Ishikawa (cell line): ENCODE results near the gene CDYL2.

ENCODE experiments used
- CEBPB ChIP-seq: IDR thresholded peaks from 2 replicates; pipeline ENCODE4 v1.6.1; 2012
- CREB1 ChIP-seq: IDR thresholded peaks from 2 replicates; pipeline ENCODE4 v1.6.1; 2012; ENCODE audit warnings: low read depth
- EGR1 ChIP-seq: IDR thresholded peaks from 2 replicates; pipeline ENCODE4 v1.6.1; 2012
- EP300 ChIP-seq: IDR thresholded peaks from 2 replicates; pipeline ENCODE4 v1.6.1; 2012; ENCODE audit warnings: borderline replicate concordance
- FOXM1 ChIP-seq: IDR thresholded peaks from 2 replicates; pipeline ENCODE4 v1.6.1; 2012; ENCODE audit warnings: low read depth, borderline replicate concordance
- NFIC ChIP-seq: IDR thresholded peaks from 2 replicates; pipeline ENCODE4 v1.6.1; 2012
- RAD21 ChIP-seq: IDR thresholded peaks from 2 replicates; pipeline ENCODE4 v1.6.1; 2012; ENCODE audit warnings: low read depth
- TAF1 ChIP-seq: IDR thresholded peaks from 2 replicates; pipeline ENCODE4 v1.6.1; 2012; ENCODE audit warnings: low read depth, mild to moderate bottlenecking
- TCF12 ChIP-seq: IDR thresholded peaks from 2 replicates; pipeline ENCODE4 v1.6.1; 2012; ENCODE audit warnings: low read depth
- TEAD4 ChIP-seq: IDR thresholded peaks from 2 replicates; pipeline ENCODE4 v1.6.1; 2012
- YY1 ChIP-seq: IDR thresholded peaks from 2 replicates; pipeline ENCODE4 v1.6.1; 2012; ENCODE audit warnings: low read depth
- ZBTB7A ChIP-seq: IDR thresholded peaks from 2 replicates; pipeline ENCODE4 v1.6.1; 2012; ENCODE audit warnings: low read depth
- TF ChIP-seq, protein P1 (sequence below): IDR thresholded peaks from 2 replicates; pipeline ENCODE4 v1.6.1; 2012
- TF ChIP-seq, protein P2 (sequence below): IDR thresholded peaks from 2 replicates; pipeline ENCODE4 v1.6.1; 2012; ENCODE audit warnings: low read depth, mild to moderate bottlenecking
- TF ChIP-seq, protein P3 (sequence below): IDR thresholded peaks from 2 replicates; pipeline ENCODE4 v1.6.1; 2012

Gene CDYL2

DNA sequence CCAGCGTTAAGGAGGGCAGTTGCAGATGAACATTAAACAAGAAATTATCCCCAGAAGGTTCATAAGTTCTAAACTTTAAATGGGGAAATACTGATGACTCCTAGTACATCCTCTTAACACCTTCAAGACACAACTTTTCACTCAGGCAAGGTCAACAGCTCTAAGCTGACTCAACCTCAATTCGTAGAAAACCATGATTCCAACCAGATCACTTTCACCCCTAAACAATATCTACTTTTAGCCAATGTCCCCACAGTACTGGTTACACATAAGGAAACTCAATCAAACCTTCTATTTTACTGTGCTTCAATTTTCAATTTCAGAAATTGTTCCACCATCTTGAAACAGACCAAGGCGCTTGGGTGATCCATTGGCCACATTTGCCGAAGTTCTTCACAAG, 2.3 kb downstream of the CDYL2 start:
- TF ChIP-seq YY1 (no peak), FOXM1 (no peak), EGR1 (no peak), ZBTB7A (no peak), EP300 (no peak), TEAD4 (no peak), CEBPB (no peak), TCF12 (no peak)
- TF ChIP-seq, protein P1, sequence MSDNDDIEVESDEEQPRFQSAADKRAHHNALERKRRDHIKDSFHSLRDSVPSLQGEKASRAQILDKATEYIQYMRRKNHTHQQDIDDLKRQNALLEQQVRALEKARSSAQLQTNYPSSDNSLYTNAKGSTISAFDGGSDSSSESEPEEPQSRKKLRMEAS = no peak
- TF ChIP-seq, protein P2, sequence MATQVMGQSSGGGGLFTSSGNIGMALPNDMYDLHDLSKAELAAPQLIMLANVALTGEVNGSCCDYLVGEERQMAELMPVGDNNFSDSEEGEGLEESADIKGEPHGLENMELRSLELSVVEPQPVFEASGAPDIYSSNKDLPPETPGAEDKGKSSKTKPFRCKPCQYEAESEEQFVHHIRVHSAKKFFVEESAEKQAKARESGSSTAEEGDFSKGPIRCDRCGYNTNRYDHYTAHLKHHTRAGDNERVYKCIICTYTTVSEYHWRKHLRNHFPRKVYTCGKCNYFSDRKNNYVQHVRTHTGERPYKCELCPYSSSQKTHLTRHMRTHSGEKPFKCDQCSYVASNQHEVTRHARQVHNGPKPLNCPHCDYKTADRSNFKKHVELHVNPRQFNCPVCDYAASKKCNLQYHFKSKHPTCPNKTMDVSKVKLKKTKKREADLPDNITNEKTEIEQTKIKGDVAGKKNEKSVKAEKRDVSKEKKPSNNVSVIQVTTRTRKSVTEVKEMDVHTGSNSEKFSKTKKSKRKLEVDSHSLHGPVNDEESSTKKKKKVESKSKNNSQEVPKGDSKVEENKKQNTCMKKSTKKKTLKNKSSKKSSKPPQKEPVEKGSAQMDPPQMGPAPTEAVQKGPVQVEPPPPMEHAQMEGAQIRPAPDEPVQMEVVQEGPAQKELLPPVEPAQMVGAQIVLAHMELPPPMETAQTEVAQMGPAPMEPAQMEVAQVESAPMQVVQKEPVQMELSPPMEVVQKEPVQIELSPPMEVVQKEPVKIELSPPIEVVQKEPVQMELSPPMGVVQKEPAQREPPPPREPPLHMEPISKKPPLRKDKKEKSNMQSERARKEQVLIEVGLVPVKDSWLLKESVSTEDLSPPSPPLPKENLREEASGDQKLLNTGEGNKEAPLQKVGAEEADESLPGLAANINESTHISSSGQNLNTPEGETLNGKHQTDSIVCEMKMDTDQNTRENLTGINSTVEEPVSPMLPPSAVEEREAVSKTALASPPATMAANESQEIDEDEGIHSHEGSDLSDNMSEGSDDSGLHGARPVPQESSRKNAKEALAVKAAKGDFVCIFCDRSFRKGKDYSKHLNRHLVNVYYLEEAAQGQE = no peak

DNA sequence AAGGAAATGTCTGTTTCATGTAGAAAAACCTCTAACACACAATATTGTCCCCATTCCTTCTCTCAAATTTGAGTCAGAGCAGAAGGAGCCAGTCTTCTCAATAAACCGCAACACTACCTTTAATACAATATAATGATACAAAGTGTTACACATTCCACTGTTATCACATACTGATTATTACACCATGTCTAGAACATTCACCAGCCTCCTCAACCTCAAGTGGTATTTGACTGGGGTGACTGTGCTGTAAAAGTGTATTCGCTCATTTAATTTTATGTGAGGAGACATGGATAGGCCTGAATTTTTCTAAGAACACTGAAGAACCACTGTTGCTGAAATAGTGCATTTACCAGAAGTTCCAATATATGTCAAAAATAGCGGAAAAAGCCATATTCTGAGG, 10.3 kb downstream of the CDYL2 start:
- TF ChIP-seq RAD21 = no peak

DNA sequence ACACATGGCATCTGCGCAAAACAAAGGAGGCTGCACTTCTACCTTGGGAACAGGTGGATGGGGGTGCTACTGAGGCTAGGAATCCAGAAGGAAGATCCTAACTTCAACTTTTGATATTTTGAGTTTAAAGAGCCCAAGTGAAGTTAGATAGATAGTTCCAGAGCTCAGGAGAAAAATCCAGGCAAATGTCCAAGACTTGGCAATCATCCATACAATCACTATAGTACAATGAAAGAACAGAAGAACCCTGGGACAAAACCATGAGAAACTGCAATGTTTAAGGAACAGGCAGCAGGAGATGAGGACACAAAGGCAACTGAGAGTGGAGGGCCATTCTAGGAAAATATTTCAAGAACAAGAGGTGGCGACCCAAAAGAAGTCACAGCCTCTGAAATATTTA, 12.4 kb downstream of the CDYL2 start:
- TF ChIP-seq NFIC (no peak), TCF12 (no peak), TAF1 (no peak), ZBTB7A (no peak), CREB1 (no peak), EGR1 (no peak), FOXM1 (no peak), CEBPB (no peak), RAD21 (no peak)
- TF ChIP-seq, protein P1 = no peak
- TF ChIP-seq, protein P2 = no peak
- TF ChIP-seq, protein P3, sequence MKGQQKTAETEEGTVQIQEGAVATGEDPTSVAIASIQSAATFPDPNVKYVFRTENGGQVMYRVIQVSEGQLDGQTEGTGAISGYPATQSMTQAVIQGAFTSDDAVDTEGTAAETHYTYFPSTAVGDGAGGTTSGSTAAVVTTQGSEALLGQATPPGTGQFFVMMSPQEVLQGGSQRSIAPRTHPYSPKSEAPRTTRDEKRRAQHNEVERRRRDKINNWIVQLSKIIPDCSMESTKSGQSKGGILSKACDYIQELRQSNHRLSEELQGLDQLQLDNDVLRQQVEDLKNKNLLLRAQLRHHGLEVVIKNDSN = no peak

DNA sequence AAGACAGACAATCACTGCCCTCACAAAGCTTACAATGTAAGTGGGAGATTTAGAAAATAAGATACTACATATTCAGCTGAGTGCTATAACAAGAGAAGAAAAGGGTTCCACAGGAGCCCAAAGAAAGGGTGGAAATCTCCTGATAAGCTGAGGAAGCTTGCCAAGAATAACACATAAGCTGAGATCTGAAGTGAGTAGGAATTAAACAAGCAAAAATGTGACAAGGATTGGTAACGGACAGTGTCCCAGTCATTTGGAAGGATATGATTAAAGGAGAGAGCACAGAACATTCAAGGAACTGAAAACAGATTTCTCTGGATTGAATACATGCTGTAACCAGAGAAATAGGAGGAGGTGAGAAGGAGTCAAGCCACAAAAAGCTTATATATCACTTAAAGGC, 13.0 kb downstream of the CDYL2 start:
- TF ChIP-seq FOXM1 = no peak
- TF ChIP-seq, protein P3 = no peak
- no peak for TF ChIP-seq CEBPB
- TF ChIP-seq EP300 = no peak
- TF ChIP-seq TCF12 = no peak
- TF ChIP-seq YY1 = no peak
- TF ChIP-seq, protein P2 = no peak
- TF ChIP-seq EGR1 = no peak
- TF ChIP-seq, protein P1 = no peak
- TF ChIP-seq CREB1 = no peak

DNA sequence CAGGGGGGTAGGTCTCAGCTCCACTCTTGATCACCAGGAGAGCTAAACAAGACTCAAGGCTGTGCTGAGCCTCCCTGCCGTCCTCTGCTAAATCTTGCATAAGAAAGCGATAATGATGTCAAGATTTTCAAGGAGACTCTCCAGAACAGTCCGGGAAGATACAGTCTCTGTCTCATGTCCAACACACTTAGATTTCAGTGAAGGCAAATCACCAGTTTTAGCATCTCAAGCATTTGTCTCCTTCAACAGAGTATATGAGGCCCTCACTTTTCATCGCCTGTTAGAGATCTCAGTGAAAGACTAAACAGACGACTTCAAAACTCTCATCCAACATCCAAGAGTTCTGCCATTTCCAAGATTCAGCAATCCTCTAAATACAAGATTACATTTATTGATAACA, 13.6 kb downstream of the CDYL2 start:
- no peak for TF ChIP-seq TEAD4
- TF ChIP-seq, protein P1 = no peak
- no peak for TF ChIP-seq CREB1
- TF ChIP-seq, protein P2 = no peak
- no peak for TF ChIP-seq CEBPB
- TF ChIP-seq YY1 = no peak
- no peak for TF ChIP-seq EGR1
- TF ChIP-seq TAF1 = no peak
- no peak for TF ChIP-seq NFIC
- TF ChIP-seq ZBTB7A = no peak
- TF ChIP-seq, protein P3 = no peak
- no peak for TF ChIP-seq FOXM1
- TF ChIP-seq TCF12 = no peak
- TF ChIP-seq EP300 = no peak
- TF ChIP-seq RAD21 = no peak
